GM12878 (cell line): Measurements from ENCODE around the gene KLLN. TPM values are rescaled to one million over a fixed set of nuclear protein-coding genes. Genes with fewer than 3 reads are reported as not detected.

Experiments used
- ATF2 ChIP-seq: IDR thresholded peaks from 2 replicates; pipeline ENCODE4 v1.6.1; 2012; ENCODE audit warnings: low read length, inconsistent platforms
- BHLHE40 ChIP-seq, 2 experiments: fragments of 450-650 bp in 1 of 2; IDR thresholded peaks; 2 replicates each; pipeline ENCODE4 v1.6.1; 2011 to 2017; ENCODE audit warnings: low read depth in 2 of 2, borderline replicate concordance in 1 of 2, improper control_type of control experiment in 1 of 2, low read length in 1 of 2, mild to moderate bottlenecking in 1 of 2
- CBFB ChIP-seq: IDR thresholded peaks from 2 replicates; pipeline ENCODE4 v1.6.1; 2016; ENCODE audit warnings: antibody characterized with exemption, low read depth
- CHD2 ChIP-seq: IDR thresholded peaks from 2 replicates; pipeline ENCODE4 v1.6.1; 2011; ENCODE audit warnings: low read depth, low read length, improper control_type of control experiment, borderline replicate concordance
- CREM ChIP-seq: IDR thresholded peaks from 2 replicates; pipeline ENCODE4 v1.6.1; 2014; ENCODE audit warnings: antibody characterized with exemption, low read depth
- FOS ChIP-seq: IDR thresholded peaks from 3 replicates; pipeline ENCODE4 v1.6.1; 2011; ENCODE audit warnings: borderline replicate concordance; ENCODE audit not compliant: insufficient read length; ENCODE audit errors: extremely low read depth
- GATAD2B ChIP-seq: fragments of 450-650 bp; conservative IDR thresholded peaks from 2 replicates; pipeline ENCODE4 v1.6.1; 2017; ENCODE audit warnings: low read depth, mild to moderate bottlenecking, moderate library complexity
- IKZF1 ChIP-seq: fragments of 450-650 bp; conservative IDR thresholded peaks from 2 replicates; pipeline ENCODE4 v1.6.1; 2017; ENCODE audit warnings: antibody characterized with exemption, mild to moderate bottlenecking
- IKZF2 ChIP-seq, 2 experiments: fragments of 450-650 bp; IDR thresholded peaks; 2 replicates each; pipeline ENCODE4 v1.6.1; 2017; ENCODE audit warnings: mild to moderate bottlenecking in 2 of 2, moderate library complexity in 2 of 2
- KAT2A ChIP-seq: conservative IDR thresholded peaks from 2 replicates; pipeline ENCODE4 v1.6.1; 2011; ENCODE audit warnings: low read depth, low read length; ENCODE audit not compliant: control insufficient read depth
- MEF2B ChIP-seq: fragments of 450-650 bp; IDR thresholded peaks from 2 replicates; pipeline ENCODE4 v1.6.1; 2018; ENCODE audit warnings: mild to moderate bottlenecking, moderate library complexity; ENCODE audit not compliant: partially characterized antibody, poor library complexity, severe bottlenecking
- MTA2 ChIP-seq: fragments of 450-650 bp; IDR thresholded peaks from 2 replicates; pipeline ENCODE4 v1.6.1; 2016; ENCODE audit warnings: low read depth, mild to moderate bottlenecking, moderate library complexity
- MXI1 ChIP-seq: fragments of 150-350 bp; IDR thresholded peaks from 2 replicates; pipeline ENCODE4 v1.6.1; 2011; ENCODE audit warnings: low read depth, mild to moderate bottlenecking, inconsistent platforms, low read length, improper control_type of control experiment
- PKNOX1 ChIP-seq: fragments of 450-650 bp; IDR thresholded peaks from 2 replicates; pipeline ENCODE4 v1.6.1; 2016; ENCODE audit warnings: mild to moderate bottlenecking
- SKIL ChIP-seq: fragments of 450-650 bp; IDR thresholded peaks from 2 replicates; pipeline ENCODE4 v1.6.1; 2017; ENCODE audit warnings: mild to moderate bottlenecking, low read depth, inconsistent platforms; ENCODE audit not compliant: poor library complexity, severe bottlenecking
- SPI1 ChIP-seq: IDR thresholded peaks from 2 replicates; pipeline ENCODE4 v1.6.1; 2011; ENCODE audit warnings: low read depth, mild to moderate bottlenecking, low read length, moderate library complexity, borderline replicate concordance; ENCODE audit not compliant: insufficient read depth
- TAF1 ChIP-seq: IDR thresholded peaks from 2 replicates; pipeline ENCODE4 v1.6.1; 2011; ENCODE audit warnings: mild to moderate bottlenecking, low read depth, low read length, borderline replicate concordance
- TARDBP ChIP-seq: IDR thresholded peaks from 2 replicates; pipeline ENCODE4 v1.6.1; 2016; ENCODE audit warnings: borderline replicate concordance
- TCF3 ChIP-seq: IDR thresholded peaks from 2 replicates; pipeline ENCODE4 v1.6.1; 2012; ENCODE audit warnings: low read depth, mild to moderate bottlenecking, low read length, borderline replicate concordance; ENCODE audit not compliant: insufficient read depth
- ZBTB40 ChIP-seq: fragments of 450-650 bp; IDR thresholded peaks from 2 replicates; pipeline ENCODE4 v1.6.1; 2016; ENCODE audit warnings: mild to moderate bottlenecking, moderate library complexity, borderline replicate concordance
- polyA plus RNA-seq, 11 experiments: library from polyadenylated mRNA; depleted of rRNA in 4 of 11; unstranded in 6 of 11; stranded (reverse) in 5 of 11; fragments of >200 nt; fragmentation: Nextera tagmentation in 4 of 11; fragmentation: Illumina TruSeq in 1 of 11; extraction: Ambion mirVana in 4 of 11; extraction: Trizol in 1 of 11; gene quantifications; 1 replicate in 1 of 11; 2 replicates in 10 of 11; pipeline versions ENCODE4 v1.2.1 to v1.2.3, GENCODE V29; 2011 to 2016; ENCODE audit warnings: inconsistent platforms in 2 of 11, missing spikeins in 2 of 11, low read depth in 1 of 11
- total RNA-seq, 4 experiments: library from RNA; depleted of rRNA in 3 of 4; stranded (reverse); fragments of >200 nt in 3 of 4; fragmentation: Illumina TruSeq in 1 of 4; extraction: Trizol in 1 of 4; gene quantifications; 2 replicates each; pipeline versions ENCODE4 v1.2.1 to v1.2.3, GENCODE V29; 2013 to 2021

KLLN gene
- total and polyA plus RNA-seq, 10 of the 15 experiments (the other 5 are each of a cell fraction or from before 2014, with no cell fraction given), result 0.87 to 2.2 (median 1.7) TPM

- TF ChIP-seq ZBTB40 (0 out of 2 replicates have a peak, but pooled peaks have one; percentile 29), CBFB (no peak), CHD2 (peak; percentile 19; the same call in 1 of the 2 replicates), MTA2 (peak; percentile 36; the same call in 1 of the 2 replicates), TCF3 (no peak), MEF2B (peak; percentile 94), SPI1 (peak; percentile 16; the same call in 1 of the 2 replicates), PKNOX1 (peak; percentile 46), IKZF2 (IDR thresholded peaks at IDR 0.05) (peak; percentile 77 to 82), TAF1 (no peak), MXI1 (peak; percentile 38; the same call in 1 of the 2 replicates), FOS (no peak), KAT2A (no peak), ATF2 (peak; percentile 48; the same call in 1 of the 2 replicates), GATAD2B (0 out of 2 replicates have a peak, but pooled peaks have one; percentile 11), TARDBP (no peak), CREM (peak; percentile 75), BHLHE40 (IDR thresholded peaks at IDR 0.05; ENCODE audit: borderline replicate concordance in 1 of 2, low read depth in 2 of 2, low read length in 1 of 2) (peak in 1 of 2 experiments; percentile 11; a peak in 1 of 4 replicates), IKZF1 (peak; percentile 8; the same call in 1 of the 2 replicates), SKIL (peak; percentile 67)
These were observed 44.6 kb downstream of the KLLN start (continued) for GRCh38 chr10:87818505-87819288.
